Esophagus (tissue), 2 donors: ENCODE measurements around the gene MTPN. TPM values are rescaled to one million over a fixed set of nuclear protein-coding genes. Genes with fewer than 3 reads are reported as not detected.

Source experiments
- H3K27ac ChIP-seq, 2 donors: one replicate each; pipeline ENCODE4 v1.5.1; 2013; ENCODE audit warnings: low read depth in 2 of 2, mild to moderate bottlenecking in 2 of 2, inconsistent platforms in 1 of 2, low read length in 1 of 2, moderate library complexity in 1 of 2
- H3K27me3 ChIP-seq, 2 donors: one replicate each; pipeline ENCODE4 v1.6.1; 2013; ENCODE audit warnings: low read length in 2 of 2, control low read depth in 1 of 2, mild to moderate bottlenecking in 1 of 2; ENCODE audit not compliant: insufficient read depth in 2 of 2, control insufficient read depth in 1 of 2
- H3K36me3 ChIP-seq, 2 donors: one replicate each; pipeline ENCODE4 v1.6.1; 2013; ENCODE audit warnings: low read length in 1 of 2; ENCODE audit not compliant: control insufficient read depth in 2 of 2, insufficient read depth in 2 of 2
- H3K4me1 ChIP-seq, 2 donors: one replicate each; pipeline ENCODE4 v1.6.1; 2013; ENCODE audit warnings: low read length in 1 of 2; ENCODE audit not compliant: control insufficient read depth in 2 of 2, insufficient read depth in 2 of 2
- H3K4me3 ChIP-seq, 2 donors: one replicate each; pipeline ENCODE4 v1.5.1; 2013; ENCODE audit warnings: low read length in 2 of 2, mild to moderate bottlenecking in 2 of 2, low read depth in 1 of 2, moderate library complexity in 1 of 2
- H3K9me3 ChIP-seq, 2 donors: one replicate each; pipeline ENCODE4 v1.6.1; 2013; ENCODE audit warnings: mild to moderate bottlenecking in 2 of 2, low read depth in 1 of 2, low read length in 1 of 2, moderate library complexity in 1 of 2; ENCODE audit not compliant: control insufficient read depth in 2 of 2, insufficient read depth in 1 of 2
- WGBS, 2 donors: extraction: QIAGEN DNeasy Blood & Tissue Kit; methylation state at CpG; one replicate each; pipeline ENCODE4 v1.1.7; 2013; 5-methylcytosine and 5-hydroxymethylcytosine counted together
- polyA plus RNA-seq, 2 donors: library from polyadenylated mRNA; stranded (reverse); fragments of 200-250 nt; gene quantifications; one replicate each; pipeline ENCODE4 v1.2.3, GENCODE V29; 2013
- donor health status: healthy with polysubstance abuse.
- donor health status: Bipolar disorder and iron deficiency.

MTPN gene
- polyA plus RNA-seq, 2 donors = 54.8 to 100 TPM

- Histone ChIP-seq H3K4me1 (no peaks in the 10 kb centered on the region), H3K9me3 (no peaks in the 10 kb centered on the region), H3K27ac (no peak overlapping the region), H3K27me3 (no peaks in the 10 kb centered on the region), H3K36me3 (no peaks in the 10 kb centered on the region), H3K4me3 (no peak overlapping the region)
- 42 to 55% methylated on average over 2 of the region's 2 CpGs for WGBS, 2 donors
These were observed 40.5 kb downstream of the MTPN start for GRCh38 chr7:135936497-135937217.

DNA sequence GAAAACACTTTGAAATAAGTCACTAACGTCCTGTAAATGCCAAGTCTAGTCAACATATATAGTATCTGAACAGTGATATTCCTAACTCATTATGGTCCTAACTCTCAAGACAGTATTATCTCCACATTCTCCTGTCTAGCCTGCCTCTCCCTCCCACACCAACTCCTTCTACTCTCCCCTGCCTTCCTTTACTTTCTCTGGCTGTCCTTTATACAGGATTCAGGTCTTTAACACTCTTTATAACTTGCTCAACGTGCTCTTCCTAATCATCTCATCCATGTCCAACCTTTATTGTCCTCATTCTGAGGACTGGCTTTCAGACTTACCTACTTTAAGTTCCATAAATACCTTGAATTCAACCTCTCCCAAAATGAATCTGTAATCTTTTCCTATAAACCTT is 42.5 kb downstream of the MTPN start:
- Histone ChIP-seq H3K36me3 (no peaks in the 10 kb centered on the region), H3K27ac (no peak overlapping the region), H3K27me3 (no peaks in the 10 kb centered on the region), H3K9me3 (no peaks in the 10 kb centered on the region), H3K4me1 (peaks cover 0 to 4% of the 10 kb centered on the region in 2 donors), H3K4me3 (no peak overlapping the region)
- WGBS, 2 donors = 86 to 87% methylated on average over 2 of the region's 2 CpGs

- Histone ChIP-seq H3K36me3 (no peaks in the 10 kb centered on the region), H3K4me3 (no peak overlapping the region), H3K27me3 (no peaks in the 10 kb centered on the region), H3K4me1 (peaks cover 0 to 4% of the 10 kb centered on the region in 2 donors), H3K27ac (no peak overlapping the region), H3K9me3 (no peaks in the 10 kb centered on the region)
- WGBS, 2 donors = 87 to 89% methylated on average over 2 of the region's 2 CpGs
These were observed 43.5 kb downstream of the MTPN start for GRCh38 chr7:135933509-135934188.

DNA sequence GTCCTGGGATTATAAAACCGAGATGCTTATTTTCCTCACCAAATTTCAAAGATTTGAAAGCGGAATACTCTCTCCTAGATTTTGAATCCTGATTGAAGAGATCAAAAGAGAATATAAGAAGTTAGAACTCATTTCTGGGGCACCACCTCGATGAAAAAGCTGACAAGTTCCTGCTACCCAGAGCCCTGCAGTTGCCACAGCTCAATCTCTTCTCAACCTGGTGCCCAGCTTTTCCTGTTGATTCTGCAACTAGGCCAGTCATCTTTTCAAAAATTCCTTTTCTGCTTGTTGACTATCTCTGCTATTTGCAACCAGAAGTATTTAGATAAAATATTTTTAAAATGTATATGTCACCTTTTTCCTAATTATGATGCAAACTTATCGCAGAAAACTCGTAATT is 45.0 kb downstream of the MTPN start:
- H3K4me1 ChIP-seq = peaks cover 0 to 4% of the 10 kb centered on the region in 2 donors
- no peaks in the 10 kb centered on the region for H3K27me3 ChIP-seq
- H3K27ac ChIP-seq = no peak overlapping the region
- WGBS, 2 donors = 86 to 89% methylated on average over 5 of the region's 5 CpGs
- H3K36me3 ChIP-seq = no peaks in the 10 kb centered on the region
- H3K4me3 ChIP-seq = no peak overlapping the region
- no peaks in the 10 kb centered on the region for H3K9me3 ChIP-seq

GRCh38 chr7:135930565-135931461 is 46.3 kb downstream of the MTPN start:
- H3K27ac ChIP-seq = peak overlapping the region in 1 of 2 donors; percentile 55

DNA sequence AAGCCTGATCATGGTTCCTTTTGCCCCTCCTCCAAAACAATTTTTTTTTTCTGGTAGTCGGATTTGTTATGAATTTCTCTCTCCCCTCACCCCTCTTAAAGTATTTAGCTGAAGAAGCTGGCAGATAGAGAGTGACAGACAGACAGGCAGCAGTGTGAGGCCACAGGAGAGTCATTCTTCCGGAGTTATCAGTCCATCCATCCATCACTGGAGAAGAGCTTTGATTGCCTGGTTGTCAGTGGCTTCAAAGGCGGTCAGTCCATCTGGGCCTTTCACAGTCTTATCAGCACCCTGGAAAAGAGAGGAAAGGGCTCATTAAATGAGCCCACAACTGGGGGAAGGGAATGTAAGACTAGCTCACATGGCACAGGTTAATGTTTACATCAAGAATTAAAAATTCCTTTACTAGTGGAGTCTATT is 47.4 kb downstream of the MTPN start:
- Histone ChIP-seq H3K9me3 (no peaks in the 10 kb centered on the region), H3K4me1 (peaks cover 0 to 4% of the 10 kb centered on the region in 2 donors), H3K4me3 (no peak overlapping the region), H3K27me3 (no peaks in the 10 kb centered on the region), H3K36me3 (no peaks in the 10 kb centered on the region), H3K27ac (no peak overlapping the region)
- WGBS, 2 donors = 70 to 78% methylated on average over 3 of the region's 3 CpGs

More at GRCh38 chr7:135930565-135931461, 46.3 kb downstream of the MTPN start:
- Histone ChIP-seq H3K9me3 (no peaks in the 10 kb centered on the region), H3K27me3 (no peaks in the 10 kb centered on the region), H3K36me3 (no peaks in the 10 kb centered on the region), H3K4me3 (no peak overlapping the region), H3K4me1 (peaks cover 0 to 4% of the 10 kb centered on the region in 2 donors)
- WGBS, 2 donors = 79 to 81% methylated on average over 9 of the region's 9 CpGs

DNA sequence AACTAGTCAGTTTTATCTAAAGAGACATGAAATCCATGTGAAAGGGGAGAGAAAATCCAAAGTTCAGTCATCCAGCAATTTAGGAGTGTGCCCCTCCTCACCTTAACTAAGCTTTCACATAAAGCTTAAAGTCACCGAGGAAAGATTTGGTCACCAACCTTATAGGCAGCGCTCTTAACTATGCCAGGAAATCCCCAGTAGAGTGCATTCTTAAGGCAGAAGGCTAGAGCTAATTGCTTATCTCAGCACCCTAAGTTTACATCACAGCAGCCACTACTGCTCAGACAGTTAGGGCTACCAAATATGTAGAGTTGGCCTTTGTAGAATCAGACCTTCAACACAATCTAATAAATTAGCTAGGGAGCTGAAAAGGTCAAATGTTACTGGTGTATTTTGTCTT is 47.9 kb downstream of the MTPN start:
- Histone ChIP-seq H3K27ac (no peak overlapping the region), H3K4me3 (no peak overlapping the region), H3K4me1 (peaks cover 0 to 4% of the 10 kb centered on the region in 2 donors), H3K27me3 (no peaks in the 10 kb centered on the region), H3K36me3 (no peaks in the 10 kb centered on the region), H3K9me3 (no peaks in the 10 kb centered on the region)
- WGBS, 2 donors = 77 to 88% methylated on average over 2 of the region's 2 CpGs

- no peaks in the 10 kb centered on the region for H3K36me3 ChIP-seq
- peaks cover 0 to 4% of the 10 kb centered on the region in 2 donors for H3K4me1 ChIP-seq
- no peaks in the 10 kb centered on the region for H3K27me3 ChIP-seq
- H3K4me3 ChIP-seq = no peak overlapping the region
- no peaks in the 10 kb centered on the region for H3K9me3 ChIP-seq
- no peak overlapping the region for H3K27ac ChIP-seq
These were observed 49.0 kb downstream of the MTPN start for GRCh38 chr7:135928136-135928535.

DNA sequence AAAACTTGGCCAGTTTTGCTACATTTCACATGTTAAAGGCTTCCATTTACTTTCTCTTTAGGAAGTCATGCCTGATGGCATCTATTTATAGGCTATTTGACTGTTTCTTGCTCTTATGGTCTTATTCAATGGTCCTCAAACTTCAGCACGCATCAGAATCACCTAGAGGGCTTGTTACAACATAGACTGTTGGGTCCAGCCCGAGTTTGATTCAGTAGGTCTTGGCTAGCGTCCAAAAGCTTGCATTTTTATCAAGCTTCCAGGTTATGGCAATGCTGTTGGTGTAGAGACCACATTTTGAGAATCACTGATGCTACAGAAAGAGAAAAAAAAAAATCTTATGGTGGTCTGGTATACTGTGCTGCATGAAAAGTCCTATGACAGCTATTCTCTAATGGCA is 51.9 kb downstream of the MTPN start:
- no peaks in the 10 kb centered on the region for H3K4me1 ChIP-seq

More for the DNA sequence above, 51.9 kb downstream of the MTPN start:
- 62 to 66% methylated on average over 3 of the region's 3 CpGs for WGBS, 2 donors
- no peaks in the 10 kb centered on the region for H3K27me3 ChIP-seq
- no peak overlapping the region for H3K4me3 ChIP-seq
- H3K27ac ChIP-seq = no peak overlapping the region
- H3K36me3 ChIP-seq = no peaks in the 10 kb centered on the region
- H3K9me3 ChIP-seq = peaks cover 0 to 3% of the 10 kb centered on the region in 2 donors
